Liver (tissue), 9 donors: ENCODE measurements around the gene HSD3B1. TPM values are rescaled to one million over a fixed set of nuclear protein-coding genes. Genes with fewer than 3 reads are reported as not detected.

Source experiments
- DNase-seq: peaks from one replicate; pipeline ENCODE4 v3.0.0-alpha.2; 2017; ENCODE audit warnings: low spot score
- H3K27ac ChIP-seq, 2 donors: one replicate each; pipeline ENCODE4 v1.7.0; 2013; ENCODE audit warnings: inconsistent platforms in 2 of 2, low read length in 2 of 2, control low read depth in 1 of 2, low read depth in 1 of 2, mild to moderate bottlenecking in 1 of 2
- H3K27me3 ChIP-seq, 4 donors: one replicate each; pipeline versions ENCODE4 v1.6.1 to v1.7.0; 2013; ENCODE audit warnings: low read length in 3 of 4, inconsistent platforms in 1 of 4, mild to moderate bottlenecking in 1 of 4, moderate library complexity in 1 of 4; ENCODE audit not compliant: control insufficient read depth in 4 of 4, insufficient read depth in 4 of 4
- H3K36me3 ChIP-seq, 4 donors: one replicate each; pipeline versions ENCODE4 v1.6.1 to v1.7.0; 2013; ENCODE audit warnings: low read length in 3 of 4, mild to moderate bottlenecking in 3 of 4, low read depth in 1 of 4, moderate library complexity in 1 of 4; ENCODE audit not compliant: control insufficient read depth in 4 of 4, insufficient read depth in 3 of 4
- H3K4me1 ChIP-seq, 4 donors: one replicate each; pipeline versions ENCODE4 v1.6.1 to v1.7.0; 2013; ENCODE audit warnings: low read length in 3 of 4, mild to moderate bottlenecking in 3 of 4, moderate library complexity in 1 of 4; ENCODE audit not compliant: control insufficient read depth in 4 of 4, insufficient read depth in 4 of 4
- H3K4me3 ChIP-seq, 3 donors: one replicate each; pipeline versions ENCODE4 v1.6.1 to v1.7.0; 2013; ENCODE audit warnings: low read length in 3 of 3, control low read depth in 1 of 3, low read depth in 1 of 3, mild to moderate bottlenecking in 1 of 3
- H3K9ac ChIP-seq, 2 donors: one replicate each; pipeline ENCODE4 v1.7.0; 2013; ENCODE audit warnings: low read length in 2 of 2, mild to moderate bottlenecking in 2 of 2, moderate library complexity in 2 of 2, control low read depth in 1 of 2, low read depth in 1 of 2
- H3K9me3 ChIP-seq, 4 donors: one replicate each; pipeline versions ENCODE4 v1.6.1 to v1.7.0; 2013; ENCODE audit warnings: low read length in 3 of 4; ENCODE audit not compliant: control insufficient read depth in 4 of 4
- EGR1 ChIP-seq, 2 donors: IDR thresholded peaks; 2 replicates each; pipeline ENCODE4 v1.6.1; 2016 to 2018; ENCODE audit warnings: antibody characterized with exemption in 2 of 2, low read depth in 2 of 2
- FOXA1 ChIP-seq: IDR thresholded peaks from 2 replicates; pipeline ENCODE4 v1.6.1; 2016; ENCODE audit warnings: antibody characterized with exemption
- FOXA2 ChIP-seq: IDR thresholded peaks from 2 replicates; pipeline ENCODE4 v1.6.1; 2016; ENCODE audit warnings: antibody characterized with exemption
- GABPA ChIP-seq, 2 donors: IDR thresholded peaks in 1 of 2; conservative IDR thresholded peaks in 1 of 2; 2 replicates each; pipeline ENCODE4 v1.6.1; 2016; ENCODE audit warnings: antibody characterized with exemption in 2 of 2, mild to moderate bottlenecking in 1 of 2, moderate library complexity in 1 of 2
- HNF4A ChIP-seq, 2 donors: conservative IDR thresholded peaks; 2 replicates each; pipeline ENCODE4 v1.6.1; 2016; ENCODE audit warnings: antibody characterized with exemption in 2 of 2, mild to moderate bottlenecking in 2 of 2
- HNF4G ChIP-seq: IDR thresholded peaks from 2 replicates; pipeline ENCODE4 v1.6.1; 2016; ENCODE audit warnings: antibody characterized with exemption
- JUND ChIP-seq, 2 donors: IDR thresholded peaks; 2 replicates each; pipeline ENCODE4 v1.6.1; 2016; ENCODE audit warnings: antibody characterized with exemption in 2 of 2
- NR2F2 ChIP-seq: IDR thresholded peaks from 2 replicates; pipeline ENCODE4 v1.6.1; 2016; ENCODE audit warnings: antibody characterized with exemption
- RAD21 ChIP-seq, 2 donors: IDR thresholded peaks; 2 replicates each; pipeline ENCODE4 v1.6.1; 2016; ENCODE audit warnings: antibody characterized with exemption in 2 of 2, mild to moderate bottlenecking in 2 of 2
- RXRA ChIP-seq, 2 donors: IDR thresholded peaks; 2 replicates each; pipeline ENCODE4 v1.6.1; 2017 to 2018; ENCODE audit warnings: antibody characterized with exemption in 2 of 2, mild to moderate bottlenecking in 1 of 2
- SP1 ChIP-seq: IDR thresholded peaks from 2 replicates; pipeline ENCODE4 v1.6.1; 2018; ENCODE audit warnings: antibody characterized with exemption, mild to moderate bottlenecking
- TAF1 ChIP-seq: conservative IDR thresholded peaks from 2 replicates; pipeline ENCODE4 v1.6.1; 2016; ENCODE audit warnings: antibody characterized with exemption, mild to moderate bottlenecking
- YY1 ChIP-seq: IDR thresholded peaks from 2 replicates; pipeline ENCODE4 v1.6.1; 2016; ENCODE audit warnings: antibody characterized with exemption, mild to moderate bottlenecking
- WGBS: extraction: QIAGEN DNeasy Blood & Tissue Kit; methylation state at CpG from one replicate; pipeline ENCODE4 v1.1.7; 2013; 5-methylcytosine and 5-hydroxymethylcytosine counted together
- polyA plus RNA-seq, 2 donors: library from polyadenylated mRNA; stranded (reverse) in 1 of 2; unstranded in 1 of 2; fragments of 200-250 nt in 1 of 2; fragments of >200 nt in 1 of 2; fragmentation: Nextera tagmentation in 1 of 2; extraction: Ambion mirVana in 1 of 2; gene quantifications; one replicate each; pipeline versions ENCODE4 v1.2.1 to v1.2.3, GENCODE V29; 2013 to 2015
- total RNA-seq, 2 donors: library from RNA; depleted of rRNA; stranded (reverse); fragments of >200 nt; gene quantifications; one replicate each; pipeline ENCODE4 v1.2.3, GENCODE V29; 2014
- TF ChIP-seq, protein P1 (sequence below): fragments of 150-350 bp; IDR thresholded peaks from 2 replicates; pipeline ENCODE4 v1.5.1; 2017; ENCODE audit warnings: improper control_type of control experiment, low read depth, low read length; ENCODE audit not compliant: missing input control
- TF ChIP-seq, protein P2 (sequence below): IDR thresholded peaks from 2 replicates; pipeline ENCODE4 v1.6.1; 2016; ENCODE audit warnings: antibody characterized with exemption
- TF ChIP-seq, protein P3 (sequence below): IDR thresholded peaks from 2 replicates; pipeline ENCODE4 v1.6.1; 2016; ENCODE audit warnings: antibody characterized with exemption
- TF ChIP-seq, protein P4 (sequence below): IDR thresholded peaks from 2 replicates; pipeline ENCODE4 v1.6.1; 2016; ENCODE audit warnings: antibody characterized with exemption, mild to moderate bottlenecking
- TF ChIP-seq, protein P5 (sequence below): IDR thresholded peaks from 2 replicates; pipeline ENCODE4 v1.6.1; 2016; ENCODE audit warnings: antibody characterized with exemption
- donor health status: healthy.
- donor health status: healthy.
- donor health status: healthy.
- donor health status: healthy.
- donor health status: healthy.

The HSD3B1 gene
- total and polyA plus RNA-seq, 4 donors, result 0.67 TPM; not detected in 3

DNA sequence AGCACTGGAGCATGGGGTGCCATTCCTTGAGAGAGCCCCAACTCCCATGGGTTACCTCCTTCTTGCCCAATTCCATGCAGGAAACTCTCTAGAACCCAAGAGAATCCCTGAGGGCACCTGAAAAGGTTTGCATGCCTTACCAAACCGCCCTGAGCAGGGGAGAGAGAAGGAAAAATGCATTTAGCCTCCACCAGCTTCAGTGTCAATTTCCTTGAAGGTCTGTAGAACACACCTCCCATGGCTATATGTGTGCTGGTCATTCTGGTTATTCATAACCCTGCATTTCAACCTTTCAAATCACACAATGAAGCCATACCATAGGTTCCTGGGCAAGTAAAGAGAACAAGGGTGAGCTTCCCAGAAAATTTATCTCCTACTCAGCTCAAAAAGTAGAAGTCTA lies 39.6 kb downstream of the HSD3B1 start (continued):
- TF ChIP-seq, protein P1, sequence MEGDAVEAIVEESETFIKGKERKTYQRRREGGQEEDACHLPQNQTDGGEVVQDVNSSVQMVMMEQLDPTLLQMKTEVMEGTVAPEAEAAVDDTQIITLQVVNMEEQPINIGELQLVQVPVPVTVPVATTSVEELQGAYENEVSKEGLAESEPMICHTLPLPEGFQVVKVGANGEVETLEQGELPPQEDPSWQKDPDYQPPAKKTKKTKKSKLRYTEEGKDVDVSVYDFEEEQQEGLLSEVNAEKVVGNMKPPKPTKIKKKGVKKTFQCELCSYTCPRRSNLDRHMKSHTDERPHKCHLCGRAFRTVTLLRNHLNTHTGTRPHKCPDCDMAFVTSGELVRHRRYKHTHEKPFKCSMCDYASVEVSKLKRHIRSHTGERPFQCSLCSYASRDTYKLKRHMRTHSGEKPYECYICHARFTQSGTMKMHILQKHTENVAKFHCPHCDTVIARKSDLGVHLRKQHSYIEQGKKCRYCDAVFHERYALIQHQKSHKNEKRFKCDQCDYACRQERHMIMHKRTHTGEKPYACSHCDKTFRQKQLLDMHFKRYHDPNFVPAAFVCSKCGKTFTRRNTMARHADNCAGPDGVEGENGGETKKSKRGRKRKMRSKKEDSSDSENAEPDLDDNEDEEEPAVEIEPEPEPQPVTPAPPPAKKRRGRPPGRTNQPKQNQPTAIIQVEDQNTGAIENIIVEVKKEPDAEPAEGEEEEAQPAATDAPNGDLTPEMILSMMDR, result no peak
- no peak for TF ChIP-seq YY1
- TF ChIP-seq EGR1 (IDR thresholded peaks at IDR 0.05; ENCODE audit: low read depth in 2 of 2), result no peak
- no peak for TF ChIP-seq TAF1
- no peak for TF ChIP-seq HNF4G
- TF ChIP-seq, protein P2, sequence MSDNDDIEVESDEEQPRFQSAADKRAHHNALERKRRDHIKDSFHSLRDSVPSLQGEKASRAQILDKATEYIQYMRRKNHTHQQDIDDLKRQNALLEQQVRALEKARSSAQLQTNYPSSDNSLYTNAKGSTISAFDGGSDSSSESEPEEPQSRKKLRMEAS, result no peak
- TF ChIP-seq NR2F2, result no peak
- TF ChIP-seq RXRA (IDR thresholded peaks at IDR 0.05), result no peak

DNA sequence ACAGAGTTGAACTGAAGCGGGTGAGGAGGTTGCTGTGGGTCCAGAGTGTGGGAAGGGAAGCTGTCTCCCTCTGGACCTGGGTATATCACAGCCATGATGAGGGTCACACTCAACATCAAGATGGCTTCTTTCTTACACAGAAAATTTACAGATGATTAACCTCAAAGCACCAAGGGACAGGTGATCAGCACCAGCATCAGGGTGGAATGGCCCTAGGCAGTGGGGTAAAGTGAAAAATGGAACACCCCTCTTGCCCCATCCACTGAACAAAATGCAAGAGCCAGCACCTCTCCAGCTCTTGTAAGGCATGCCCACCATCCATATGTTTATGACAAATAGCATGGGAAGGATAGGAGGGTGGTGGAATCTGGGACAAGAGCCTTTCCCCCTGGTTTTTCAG lies 40.3 kb downstream of the HSD3B1 start:
- DNase-seq, result no peak
- no peaks in the 10 kb centered on the region for H3K36me3 ChIP-seq
- H3K27me3 ChIP-seq, result no peaks in the 10 kb centered on the region
- no peaks in the 10 kb centered on the region for H3K9me3 ChIP-seq
- H3K4me1 ChIP-seq, result peaks cover 3 to 19% (median 12%) of the 10 kb centered on the region in 4 donors
- WGBS, result 89% methylated on average over 1 of the region's 1 CpG
- TF ChIP-seq YY1 (no peak), GABPA (IDR thresholded peaks at IDR 0.05 in 1 of 2, conservative IDR thresholded peaks at IDR 0.05 in 1 of 2) (no peak), TAF1 (no peak), RAD21 (IDR thresholded peaks at IDR 0.05) (no peak), FOXA1 (no peak), HNF4A (conservative IDR thresholded peaks at IDR 0.05) (no peak), HNF4G (no peak), NR2F2 (no peak), JUND (IDR thresholded peaks at IDR 0.05) (no peak), RXRA (IDR thresholded peaks at IDR 0.05) (no peak), FOXA2 (no peak), SP1 (no peak), EGR1 (IDR thresholded peaks at IDR 0.05; ENCODE audit: low read depth in 2 of 2) (no peak)
- TF ChIP-seq, protein P1, result no peak
- TF ChIP-seq, protein P2, result no peak
- TF ChIP-seq, protein P3, sequence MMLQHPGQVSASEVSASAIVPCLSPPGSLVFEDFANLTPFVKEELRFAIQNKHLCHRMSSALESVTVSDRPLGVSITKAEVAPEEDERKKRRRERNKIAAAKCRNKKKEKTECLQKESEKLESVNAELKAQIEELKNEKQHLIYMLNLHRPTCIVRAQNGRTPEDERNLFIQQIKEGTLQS, result no peak
- TF ChIP-seq, protein P4, sequence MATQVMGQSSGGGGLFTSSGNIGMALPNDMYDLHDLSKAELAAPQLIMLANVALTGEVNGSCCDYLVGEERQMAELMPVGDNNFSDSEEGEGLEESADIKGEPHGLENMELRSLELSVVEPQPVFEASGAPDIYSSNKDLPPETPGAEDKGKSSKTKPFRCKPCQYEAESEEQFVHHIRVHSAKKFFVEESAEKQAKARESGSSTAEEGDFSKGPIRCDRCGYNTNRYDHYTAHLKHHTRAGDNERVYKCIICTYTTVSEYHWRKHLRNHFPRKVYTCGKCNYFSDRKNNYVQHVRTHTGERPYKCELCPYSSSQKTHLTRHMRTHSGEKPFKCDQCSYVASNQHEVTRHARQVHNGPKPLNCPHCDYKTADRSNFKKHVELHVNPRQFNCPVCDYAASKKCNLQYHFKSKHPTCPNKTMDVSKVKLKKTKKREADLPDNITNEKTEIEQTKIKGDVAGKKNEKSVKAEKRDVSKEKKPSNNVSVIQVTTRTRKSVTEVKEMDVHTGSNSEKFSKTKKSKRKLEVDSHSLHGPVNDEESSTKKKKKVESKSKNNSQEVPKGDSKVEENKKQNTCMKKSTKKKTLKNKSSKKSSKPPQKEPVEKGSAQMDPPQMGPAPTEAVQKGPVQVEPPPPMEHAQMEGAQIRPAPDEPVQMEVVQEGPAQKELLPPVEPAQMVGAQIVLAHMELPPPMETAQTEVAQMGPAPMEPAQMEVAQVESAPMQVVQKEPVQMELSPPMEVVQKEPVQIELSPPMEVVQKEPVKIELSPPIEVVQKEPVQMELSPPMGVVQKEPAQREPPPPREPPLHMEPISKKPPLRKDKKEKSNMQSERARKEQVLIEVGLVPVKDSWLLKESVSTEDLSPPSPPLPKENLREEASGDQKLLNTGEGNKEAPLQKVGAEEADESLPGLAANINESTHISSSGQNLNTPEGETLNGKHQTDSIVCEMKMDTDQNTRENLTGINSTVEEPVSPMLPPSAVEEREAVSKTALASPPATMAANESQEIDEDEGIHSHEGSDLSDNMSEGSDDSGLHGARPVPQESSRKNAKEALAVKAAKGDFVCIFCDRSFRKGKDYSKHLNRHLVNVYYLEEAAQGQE, result no peak
- TF ChIP-seq, protein P5, sequence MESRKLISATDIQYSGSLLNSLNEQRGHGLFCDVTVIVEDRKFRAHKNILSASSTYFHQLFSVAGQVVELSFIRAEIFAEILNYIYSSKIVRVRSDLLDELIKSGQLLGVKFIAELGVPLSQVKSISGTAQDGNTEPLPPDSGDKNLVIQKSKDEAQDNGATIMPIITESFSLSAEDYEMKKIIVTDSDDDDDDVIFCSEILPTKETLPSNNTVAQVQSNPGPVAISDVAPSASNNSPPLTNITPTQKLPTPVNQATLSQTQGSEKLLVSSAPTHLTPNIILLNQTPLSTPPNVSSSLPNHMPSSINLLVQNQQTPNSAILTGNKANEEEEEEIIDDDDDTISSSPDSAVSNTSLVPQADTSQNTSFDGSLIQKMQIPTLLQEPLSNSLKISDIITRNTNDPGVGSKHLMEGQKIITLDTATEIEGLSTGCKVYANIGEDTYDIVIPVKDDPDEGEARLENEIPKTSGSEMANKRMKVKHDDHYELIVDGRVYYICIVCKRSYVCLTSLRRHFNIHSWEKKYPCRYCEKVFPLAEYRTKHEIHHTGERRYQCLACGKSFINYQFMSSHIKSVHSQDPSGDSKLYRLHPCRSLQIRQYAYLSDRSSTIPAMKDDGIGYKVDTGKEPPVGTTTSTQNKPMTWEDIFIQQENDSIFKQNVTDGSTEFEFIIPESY, result no peak
- H3K27ac ChIP-seq, result no peak overlapping the region
- H3K4me3 ChIP-seq, result no peak overlapping the region
- H3K9ac ChIP-seq, result no peak overlapping the region
